Common myeloid progenitor, CD34-positive (primary cell): ENCODE measurements around the gene RFK.

Experiments used
- CTCF ChIA-PET: fragments of 350-600 bp; sonication (Branson Sonifier 250); formaldehyde crosslinking; loops from one replicate; lab custom pipeline; 2021; ENCODE audit warnings: antibody characterized with exemption; lab: Charles Lee
- POLR2A ChIA-PET: fragments of 350-600 bp; sonication (Branson Sonifier 250); formaldehyde crosslinking; loops from one replicate; lab custom pipeline; 2021; ENCODE audit warnings: antibody characterized with exemption; lab: Charles Lee
- DNase-seq, 3 donors: peaks; one replicate each; pipeline versions ENCODE4 v3.0.0 to v3.0.0-alpha.2; 2013
- H3K27ac ChIP-seq, 2 experiments: 1 replicate in 1 of 2; 2 replicates in 1 of 2; pipeline ENCODE4 v1.7.0; 2013; ENCODE audit warnings: inconsistent platforms in 2 of 2, low read length in 2 of 2, mild to moderate bottlenecking in 2 of 2, low read depth in 1 of 2, moderate library complexity in 1 of 2; ENCODE audit not compliant: severe bottlenecking in 2 of 2, insufficient read depth in 1 of 2, poor library complexity in 1 of 2
- H3K27me3 ChIP-seq, 5 experiments: replicated peaks in 2 of 5; 1 replicate in 3 of 5; 2 replicates in 2 of 5; pipeline versions ENCODE4 v1.6.1 to v1.7.0; 2013; ENCODE audit warnings: low read length in 4 of 5, mild to moderate bottlenecking in 2 of 5, moderate library complexity in 2 of 5, inconsistent platforms in 1 of 5; ENCODE audit not compliant: insufficient read depth in 5 of 5, control insufficient read depth in 4 of 5
- H3K36me3 ChIP-seq, 4 experiments: 1 replicate in 2 of 4; 2 replicates in 2 of 4; pipeline versions ENCODE4 v1.6.1 to v1.7.0; 2013; ENCODE audit warnings: low read length in 3 of 4, control low read depth in 1 of 4, mild to moderate bottlenecking in 1 of 4; ENCODE audit not compliant: control insufficient read depth in 4 of 4, insufficient read depth in 4 of 4
- H3K4me1 ChIP-seq, 4 experiments: 1 replicate in 3 of 4; 2 replicates in 1 of 4; pipeline versions ENCODE4 v1.6.1 to v1.7.1; 2013; ENCODE audit warnings: low read length in 3 of 4, mild to moderate bottlenecking in 3 of 4, control low read depth in 1 of 4, inconsistent platforms in 1 of 4, moderate library complexity in 1 of 4; ENCODE audit not compliant: control insufficient read depth in 4 of 4, insufficient read depth in 4 of 4; ENCODE audit errors: control extremely low read depth in 1 of 4
- H3K4me3 ChIP-seq, 7 experiments: 1 replicate in 4 of 7; 2 replicates in 3 of 7; pipeline versions ENCODE4 v1.5.1 to v1.7.0; 2013; ENCODE audit warnings: mild to moderate bottlenecking in 7 of 7, low read length in 6 of 7, moderate library complexity in 6 of 7, inconsistent platforms in 2 of 7, low read depth in 2 of 7, control low read depth in 1 of 7; ENCODE audit not compliant: insufficient read depth in 4 of 7, control insufficient read depth in 1 of 7; ENCODE audit errors: extremely low read depth in 1 of 7
- H3K9me3 ChIP-seq, 5 experiments: 1 replicate in 4 of 5; 2 replicates in 1 of 5; pipeline versions ENCODE4 v1.6.1 to v1.7.1; 2013; ENCODE audit warnings: low read length in 4 of 5, mild to moderate bottlenecking in 2 of 5, inconsistent platforms in 1 of 5, low read depth in 1 of 5, moderate library complexity in 1 of 5; ENCODE audit not compliant: control insufficient read depth in 4 of 5, insufficient read depth in 2 of 5; ENCODE audit errors: control extremely low read depth in 1 of 5
- WGBS: methylation state at CpG from one replicate; pipeline ENCODE4 v1.1.5; 2013; ENCODE audit not compliant: insufficient coverage; 5-methylcytosine and 5-hydroxymethylcytosine counted together

The RFK gene

GRCh38 chr9:76433836-76434235 is 39.6 kb upstream of the RFK start:
- no peak overlapping the region for H3K27ac ChIP-seq
- H3K4me1 ChIP-seq: no peaks in the 10 kb centered on the region
- H3K27me3 ChIP-seq: no peaks in the 10 kb centered on the region
- H3K9me3 ChIP-seq: peaks cover 0 to 3% (median 0%) of the 10 kb centered on the region in 5 experiments
- no peak for DNase-seq
- H3K4me3 ChIP-seq: no peak overlapping the region
- CTCF ChIA-PET: interaction anchor here (2.0 kb wide), 1 partner anchor 14 kb away, joined by 6 read pairs; no protein-coding TSS in a partner anchor
- H3K36me3 ChIP-seq: no peaks in the 10 kb centered on the region
- 100% methylated on average over 1 of the region's 3 CpGs for WGBS
- POLR2A ChIA-PET: no interaction called here

- 100% methylated on average over 2 of the region's 5 CpGs for WGBS
- H3K27ac ChIP-seq: no peak overlapping the region
- CTCF ChIA-PET: interaction anchor here (2.0 kb wide), 1 partner anchor 13 kb away, joined by 6 read pairs; no protein-coding TSS in a partner anchor
- no peaks in the 10 kb centered on the region for H3K36me3 ChIP-seq
- DNase-seq: no peak
- peaks cover 0 to 3% (median 0%) of the 10 kb centered on the region in 5 experiments for H3K9me3 ChIP-seq
- H3K4me3 ChIP-seq: no peak overlapping the region
- POLR2A ChIA-PET: no interaction called here
- H3K4me1 ChIP-seq: no peaks in the 10 kb centered on the region
- no peaks in the 10 kb centered on the region for H3K27me3 ChIP-seq
These were observed 39.2 kb upstream of the RFK start for GRCh38 chr9:76433406-76433805.

GRCh38 chr9:76431601-76432000 is 37.4 kb upstream of the RFK start:
- ChIA-PET POLR2A (no interaction called here), CTCF (interaction anchor here (0.9 to 1.4 kb wide), 2 partner anchors 12 to 273 kb away, joined by 3 to 4 read pairs; no protein-coding TSS in a partner anchor)
- Histone ChIP-seq H3K36me3 (no peaks in the 10 kb centered on the region), H3K4me3 (no peak overlapping the region), H3K27ac (no peak overlapping the region), H3K27me3 (no peaks in the 10 kb centered on the region), H3K4me1 (no peaks in the 10 kb centered on the region), H3K9me3 (peaks cover 0 to 3% (median 0%) of the 10 kb centered on the region in 5 experiments)
- WGBS: 97% methylated on average over 4 of the region's 8 CpGs
- DNase-seq: no peak

- ChIA-PET CTCF (interaction anchor here (1.3 kb wide), 1 partner anchor 16 kb away, joined by 3 read pairs; no protein-coding TSS in a partner anchor), POLR2A (interaction anchor here (0.6 kb wide), 1 partner anchor 32 kb away, joined by 8 read pairs; no protein-coding TSS in a partner anchor)
- WGBS: 100% methylated on average over 1 of the region's 7 CpGs
These were observed 32.7 kb upstream of the RFK start for GRCh38 chr9:76426807-76427419.

GRCh38 chr9:76425677-76426453 is 31.6 kb upstream of the RFK start:
- Histone ChIP-seq H3K27me3 (no peaks in the 10 kb centered on the region), H3K36me3 (no peaks in the 10 kb centered on the region), H3K4me3 (no peak overlapping the region), H3K27ac (no peak overlapping the region), H3K9me3 (no peaks in the 10 kb centered on the region), H3K4me1 (no peaks in the 10 kb centered on the region)
- ChIA-PET POLR2A (no interaction called here), CTCF (interaction anchor here (0.6 to 1.3 kb wide), 2 partner anchors 15 to 33 kb away, joined by 3 read pairs; partner anchors contain the start of gene GCNT1)
- WGBS: 91% methylated on average over 6 of the region's 8 CpGs
- DNase-seq: no peak

More at GRCh38 chr9:76426807-76427419, 32.7 kb upstream of the RFK start:
- no peaks in the 10 kb centered on the region for H3K27me3 ChIP-seq
- no peaks in the 10 kb centered on the region for H3K9me3 ChIP-seq
- H3K27ac ChIP-seq: no peak overlapping the region
- H3K4me3 ChIP-seq: no peak overlapping the region
- no peaks in the 10 kb centered on the region for H3K36me3 ChIP-seq
- no peak for DNase-seq
- no peaks in the 10 kb centered on the region for H3K4me1 ChIP-seq

GRCh38 chr9:76424491-76424890 is 30.3 kb upstream of the RFK start:
- 89% methylated on average over 2 of the region's 4 CpGs for WGBS
- Histone ChIP-seq H3K4me3 (no peak overlapping the region), H3K27ac (no peak overlapping the region), H3K27me3 (no peaks in the 10 kb centered on the region), H3K36me3 (no peaks in the 10 kb centered on the region), H3K4me1 (no peaks in the 10 kb centered on the region), H3K9me3 (no peaks in the 10 kb centered on the region)
- DNase-seq: no peak
- POLR2A ChIA-PET: no interaction called here
- CTCF ChIA-PET: interaction anchor here (1.0 kb wide), 1 partner anchor 30 kb away, joined by 3 read pairs; the partner anchor contains the start of gene RFK
